CD1c-positive myeloid dendritic cell (primary cell): ENCODE measurements around the gene IMPA2.
"Not testable (repeated sequence)": the region's sequence is repeated elsewhere in the genome, so short reads cannot be mapped to it uniquely, and the experiment has no call there.

Experiments used
- DNase-seq: peaks from one replicate; pipeline ENCODE4 v3.0.0-alpha.2; 2016; ENCODE audit errors: extremely low spot score

The IMPA2 gene

GRCh38 chr18:11981192-11981542, at the start of gene IMPA2:
Gene IMPA2, plus strand, starts transcription at chr18:11981507. Its CDS starts 163 bp downstream, at chr18:11981670.
- no peak for DNase-seq

- no peak for DNase-seq
Observed at GRCh38 chr18:11932393-11932792, 48.9 kb upstream of the IMPA2 start.

GRCh38 chr18:11937874-11938478, 43.3 kb upstream of the IMPA2 start:
- peak; percentile 82 for DNase-seq

- DNase-seq: no peak
Observed at GRCh38 chr18:11940956-11941355, 40.4 kb upstream of the IMPA2 start.

- no peak for DNase-seq
Observed at GRCh38 chr18:11943551-11943950, 37.8 kb upstream of the IMPA2 start.

- no peak for DNase-seq
Observed at GRCh38 chr18:11944252-11944651, 37.1 kb upstream of the IMPA2 start.

- no peak for DNase-seq
Observed at GRCh38 chr18:11944786-11945185, 36.5 kb upstream of the IMPA2 start.

GRCh38 chr18:11945834-11946659, 35.3 kb upstream of the IMPA2 start:
- peak; percentile 18 for DNase-seq

GRCh38 chr18:11946756-11947155, 34.6 kb upstream of the IMPA2 start:
- DNase-seq: no peak

GRCh38 chr18:11947214-11948191, 33.8 kb upstream of the IMPA2 start:
- peak; percentile 85 for DNase-seq

- DNase-seq: no peak
Observed at GRCh38 chr18:11948852-11949523, 32.3 kb upstream of the IMPA2 start.

- no peak for DNase-seq
Observed at GRCh38 chr18:11950824-11951223, 30.5 kb upstream of the IMPA2 start.

- DNase-seq: no peak
Observed at GRCh38 chr18:11951390-11951851, 29.9 kb upstream of the IMPA2 start.

- no peak for DNase-seq
Observed at GRCh38 chr18:11953113-11953512, 28.2 kb upstream of the IMPA2 start.

- DNase-seq: peak; percentile 9
Observed at GRCh38 chr18:11955239-11956029, 25.9 kb upstream of the IMPA2 start.

- DNase-seq: no peak
Observed at GRCh38 chr18:11956371-11957308, 24.7 kb upstream of the IMPA2 start.

- DNase-seq: no peak
Observed at GRCh38 chr18:11957636-11958035, 23.7 kb upstream of the IMPA2 start.

- not testable (repeated sequence) for DNase-seq
Observed at GRCh38 chr18:11959651-11960050, 21.7 kb upstream of the IMPA2 start.

- DNase-seq: no peak
Observed at GRCh38 chr18:11960743-11961380, 20.4 kb upstream of the IMPA2 start.
